GM19240 (cell line): ENCODE data around the gene GDF2.

Experiments
- DNase-seq: peaks from one replicate; pipeline ENCODE4 v3.0.0; 2011; ENCODE audit warnings: low spot score; ENCODE audit not compliant: insufficient read length

Gene GDF2

GRCh38 chr10:47291682-47292081 lies 30.6 kb upstream of the GDF2 start:
- DNase-seq: no peak

DNA sequence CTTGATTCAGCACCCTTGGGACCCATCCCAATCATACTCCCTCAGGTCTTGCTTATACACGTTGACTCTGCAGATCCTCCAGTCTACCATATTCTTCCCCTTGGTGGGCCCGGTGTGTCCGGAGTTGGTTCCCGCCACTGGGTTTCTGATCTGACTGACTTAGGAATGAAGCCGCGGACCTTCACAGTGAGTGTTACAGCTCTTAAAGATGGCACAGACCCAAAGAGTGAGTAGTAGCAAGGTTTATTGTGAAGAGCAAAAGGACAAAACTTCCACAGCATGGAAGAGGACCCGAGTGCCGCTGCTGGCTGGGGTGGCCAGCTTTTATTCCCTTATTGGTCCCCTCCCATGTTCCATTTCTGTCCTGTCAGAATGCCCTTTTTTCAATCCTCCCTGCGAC lies 28.2 kb upstream of the GDF2 start:
- no peak for DNase-seq

DNA sequence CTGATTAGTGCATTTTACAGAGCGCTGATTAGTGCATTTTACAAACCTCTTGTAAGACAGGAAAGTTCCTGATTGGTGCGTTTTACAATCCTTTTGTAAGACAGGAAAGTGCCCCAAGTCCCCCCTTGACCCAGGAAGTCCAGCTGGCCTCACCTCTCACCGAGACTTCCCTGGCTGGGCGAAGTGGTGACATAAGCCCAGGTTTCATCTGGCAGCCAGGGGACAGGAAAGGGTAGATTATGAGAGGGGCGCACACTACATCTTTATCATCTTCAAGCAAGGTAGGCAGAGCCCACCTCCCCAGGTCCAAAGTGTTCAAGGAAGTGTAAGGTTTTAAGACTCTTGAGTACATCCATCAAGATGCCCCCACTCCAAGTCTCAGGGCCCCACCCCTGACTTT lies 27.8 kb upstream of the GDF2 start:
- DNase-seq: no peak

DNA sequence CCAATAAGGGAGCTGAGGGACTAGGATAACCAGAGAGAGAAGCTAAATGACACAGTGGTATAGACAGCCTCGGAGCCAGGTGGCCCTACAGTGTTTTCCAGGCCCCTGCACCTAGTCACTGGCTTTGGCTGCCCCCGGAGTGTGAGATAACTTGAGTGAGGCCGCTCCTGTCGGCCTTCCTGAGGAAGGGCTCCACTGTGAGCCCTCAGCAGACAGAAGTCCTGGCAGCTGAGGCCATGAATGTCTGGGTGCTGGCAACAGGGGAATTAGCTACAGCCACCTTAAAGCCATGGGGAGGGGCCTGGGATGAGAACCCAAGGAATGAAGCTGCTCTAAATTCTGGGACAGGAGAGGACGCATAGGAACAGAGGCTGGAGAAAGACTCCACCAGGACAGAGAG lies 26.8 kb upstream of the GDF2 start:
- no peak for DNase-seq

DNA sequence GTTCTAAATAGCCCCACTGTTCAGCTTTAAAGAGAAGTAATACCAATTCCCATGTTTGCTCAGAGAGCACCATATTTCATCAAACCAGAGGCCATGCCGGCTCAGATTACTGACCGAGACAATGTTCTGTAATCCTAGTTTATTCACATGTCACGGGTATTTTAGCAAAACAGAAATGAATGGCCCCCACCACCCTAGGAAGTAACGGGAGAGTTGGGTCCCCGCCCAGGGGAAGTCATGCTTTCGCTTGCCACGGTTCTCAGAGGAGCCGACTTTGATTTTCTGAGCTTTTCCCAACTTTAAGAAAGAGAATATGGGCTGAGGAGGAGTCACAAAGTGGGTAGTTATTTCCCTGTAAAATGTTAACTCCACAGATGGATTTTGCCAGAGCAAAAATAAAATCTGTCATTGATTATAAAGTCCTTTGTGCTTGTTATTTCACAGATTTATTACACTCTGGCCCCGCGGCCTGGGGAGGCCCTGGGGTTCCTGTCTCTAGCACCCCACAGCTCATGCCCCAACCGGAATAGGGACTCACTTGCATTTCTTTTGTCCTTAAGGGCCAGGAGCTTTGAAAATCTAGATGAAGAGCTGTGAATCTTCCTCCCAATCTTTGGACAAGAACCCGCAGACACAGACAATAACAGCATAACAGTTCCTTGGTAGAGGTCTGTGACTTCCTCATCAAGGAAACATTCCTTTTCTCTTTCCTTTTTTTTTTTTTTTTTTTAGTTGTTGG lies 25.9 kb upstream of the GDF2 start:
- DNase-seq: no peak

DNA sequence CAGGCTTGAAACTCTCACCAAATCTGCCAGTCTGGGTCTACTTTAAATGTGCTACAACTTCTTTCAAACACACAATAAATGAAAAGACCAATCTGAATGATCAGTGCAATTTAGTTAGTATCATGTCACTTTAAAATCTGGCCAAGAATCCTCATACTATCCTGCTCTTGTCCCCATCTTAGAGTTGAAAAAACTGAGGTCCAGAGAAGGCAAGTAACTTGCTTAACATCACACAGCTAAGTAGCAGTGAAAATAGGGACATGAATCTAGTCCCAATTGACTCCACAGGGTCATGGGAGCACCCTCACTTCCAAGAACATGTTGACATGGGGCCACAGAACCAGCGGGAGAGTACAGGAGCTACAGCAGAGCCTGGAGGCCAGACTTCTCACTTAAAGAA lies 25.3 kb upstream of the GDF2 start:
- no peak for DNase-seq

DNA sequence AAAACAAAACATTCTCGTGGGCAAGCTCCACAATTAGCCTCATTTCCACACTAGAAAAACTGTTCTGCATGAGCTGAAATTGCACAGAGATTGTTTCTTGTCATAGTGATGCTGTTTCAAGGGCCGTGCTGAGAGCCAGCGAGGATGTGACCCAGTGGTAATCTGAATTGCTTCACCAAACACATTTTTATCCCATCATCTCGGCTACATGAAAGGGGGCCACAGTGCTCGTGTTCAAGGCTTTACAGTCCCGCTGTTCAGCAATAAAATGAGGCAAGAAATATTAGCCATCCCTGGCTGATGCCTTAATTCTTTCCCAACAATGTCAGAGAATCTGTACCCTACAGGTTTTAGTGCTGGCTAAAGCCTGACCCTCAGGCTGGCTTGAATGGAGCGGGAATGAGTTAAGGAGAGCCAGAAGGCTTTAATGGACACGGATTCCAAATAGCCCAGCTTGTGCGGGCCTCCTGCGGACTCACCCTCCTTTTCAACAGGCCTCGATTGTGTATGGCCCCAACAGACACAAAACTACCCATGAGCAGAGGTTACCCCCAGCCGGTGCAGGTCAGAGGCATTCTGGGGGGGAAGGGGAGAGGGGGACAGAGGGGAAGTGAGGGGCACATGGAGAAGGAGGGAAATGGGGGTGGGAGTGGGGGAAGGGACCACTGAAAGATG lies 24.3 kb upstream of the GDF2 start:
- DNase-seq: no peak

GRCh38 chr10:47298715-47299114 lies 23.5 kb upstream of the GDF2 start:
- DNase-seq: no peak

- DNase-seq: no peak
Observed at GRCh38 chr10:47299611-47300428, 22.4 kb upstream of the GDF2 start, which contains the start of gene GDF10. GDF10 (plus strand) TSS chr10:47300197; CDS start chr10:47300652, 455 bp downstream.

- no peak for DNase-seq
Observed at GRCh38 chr10:47300429-47300931, 21.8 kb upstream of the GDF2 start.

- no peak for DNase-seq
Observed at GRCh38 chr10:47301833-47302232, 20.4 kb upstream of the GDF2 start.

GRCh38 chr10:47303105-47303504 lies 19.1 kb upstream of the GDF2 start:
- DNase-seq: no peak

DNA sequence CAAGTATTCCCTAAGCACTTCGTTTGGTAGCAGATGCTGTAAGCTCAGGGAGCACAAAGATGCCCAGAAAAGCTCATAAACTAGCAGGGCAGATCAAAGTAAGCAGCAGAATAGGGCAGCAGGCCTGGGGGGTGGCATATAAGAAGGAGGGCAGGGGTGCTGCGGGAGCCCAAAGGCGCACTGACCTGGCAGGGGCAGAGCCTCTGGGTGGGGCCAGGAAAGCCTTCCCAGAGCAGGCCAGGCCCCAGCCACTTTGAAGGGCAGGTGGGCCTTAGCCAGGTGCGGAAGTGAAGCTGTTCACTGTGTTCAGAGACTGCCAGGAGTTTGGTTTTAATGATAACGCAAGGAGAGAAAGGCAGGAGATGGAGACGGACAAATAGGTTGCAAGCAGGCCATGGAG lies 18.4 kb upstream of the GDF2 start:
- no peak for DNase-seq

GRCh38 chr10:47305566-47305965 lies 16.7 kb upstream of the GDF2 start:
- no peak for DNase-seq

- DNase-seq: no peak
Observed at GRCh38 chr10:47306387-47307210, 15.7 kb upstream of the GDF2 start.

DNA sequence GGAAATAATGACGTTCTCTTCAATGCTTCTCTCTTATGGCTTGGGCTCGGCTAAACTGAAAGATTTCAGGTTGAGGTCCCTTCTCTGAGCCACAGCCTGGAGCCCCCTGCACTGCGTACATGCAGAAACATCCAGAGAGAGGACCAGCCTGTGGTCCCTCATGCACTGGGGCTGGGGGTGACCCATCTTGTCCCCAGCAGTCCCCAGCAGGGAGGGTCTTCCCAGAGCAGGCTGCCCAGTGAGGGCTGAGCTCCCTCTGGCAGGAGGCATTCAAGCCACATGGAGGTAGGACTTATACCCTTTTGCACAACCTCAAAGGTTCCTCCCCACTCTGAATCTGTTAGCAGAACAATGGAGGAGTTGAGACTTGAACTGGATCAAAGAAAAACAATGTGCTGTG lies 14.9 kb upstream of the GDF2 start:
- no peak for DNase-seq

DNA sequence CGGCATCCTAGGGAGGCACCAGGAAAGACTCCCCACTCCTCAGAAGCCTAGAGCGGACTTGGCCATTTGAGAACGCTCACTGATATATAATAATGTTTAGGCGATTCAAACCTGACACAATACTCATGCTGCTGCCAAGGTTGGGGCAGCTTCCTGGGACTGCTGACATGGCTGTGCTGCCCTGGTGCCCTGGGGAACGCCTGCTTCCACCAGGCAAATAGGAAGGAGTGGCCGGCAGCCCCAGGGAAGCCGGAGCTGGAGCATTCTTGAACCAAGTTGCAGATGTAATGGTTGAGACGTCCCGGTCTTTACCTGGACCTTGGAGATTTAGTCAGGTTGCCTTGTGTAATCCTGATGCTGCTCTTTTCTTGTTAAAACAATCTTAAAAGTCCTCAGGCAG lies 13.5 kb upstream of the GDF2 start:
- DNase-seq: no peak

- DNase-seq: no peak
Observed at GRCh38 chr10:47309408-47310089, 12.7 kb upstream of the GDF2 start.

DNA sequence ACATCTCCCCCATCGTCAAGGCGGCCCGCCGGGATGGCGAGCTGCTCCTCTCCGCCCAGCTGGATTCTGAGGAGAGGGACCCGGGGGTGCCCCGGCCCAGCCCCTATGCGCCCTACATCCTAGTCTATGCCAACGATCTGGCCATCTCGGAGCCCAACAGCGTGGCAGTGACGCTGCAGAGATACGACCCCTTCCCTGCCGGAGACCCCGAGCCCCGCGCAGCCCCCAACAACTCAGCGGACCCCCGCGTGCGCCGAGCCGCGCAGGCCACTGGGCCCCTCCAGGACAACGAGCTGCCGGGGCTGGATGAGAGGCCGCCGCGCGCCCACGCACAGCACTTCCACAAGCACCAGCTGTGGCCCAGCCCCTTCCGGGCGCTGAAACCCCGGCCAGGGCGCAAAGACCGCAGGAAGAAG lies 12.2 kb upstream of the GDF2 start:
- DNase-seq: no peak

- DNase-seq: no peak
Observed at GRCh38 chr10:47311193-47311931, 10.9 kb upstream of the GDF2 start.
